Measurements from ENCODE around the gene NDST1.

GRCh38 chr5:150502106-150502505, 5.8 kb upstream of the NDST1 start:
- TF ChIP-seq EP300 (IDR thresholded peaks at IDR 0.05): no peak
- TF ChIP-seq POLR2A (IDR thresholded peaks at IDR 0.05): no peak
- TF ChIP-seq, protein P1, sequence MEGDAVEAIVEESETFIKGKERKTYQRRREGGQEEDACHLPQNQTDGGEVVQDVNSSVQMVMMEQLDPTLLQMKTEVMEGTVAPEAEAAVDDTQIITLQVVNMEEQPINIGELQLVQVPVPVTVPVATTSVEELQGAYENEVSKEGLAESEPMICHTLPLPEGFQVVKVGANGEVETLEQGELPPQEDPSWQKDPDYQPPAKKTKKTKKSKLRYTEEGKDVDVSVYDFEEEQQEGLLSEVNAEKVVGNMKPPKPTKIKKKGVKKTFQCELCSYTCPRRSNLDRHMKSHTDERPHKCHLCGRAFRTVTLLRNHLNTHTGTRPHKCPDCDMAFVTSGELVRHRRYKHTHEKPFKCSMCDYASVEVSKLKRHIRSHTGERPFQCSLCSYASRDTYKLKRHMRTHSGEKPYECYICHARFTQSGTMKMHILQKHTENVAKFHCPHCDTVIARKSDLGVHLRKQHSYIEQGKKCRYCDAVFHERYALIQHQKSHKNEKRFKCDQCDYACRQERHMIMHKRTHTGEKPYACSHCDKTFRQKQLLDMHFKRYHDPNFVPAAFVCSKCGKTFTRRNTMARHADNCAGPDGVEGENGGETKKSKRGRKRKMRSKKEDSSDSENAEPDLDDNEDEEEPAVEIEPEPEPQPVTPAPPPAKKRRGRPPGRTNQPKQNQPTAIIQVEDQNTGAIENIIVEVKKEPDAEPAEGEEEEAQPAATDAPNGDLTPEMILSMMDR (IDR thresholded peaks at IDR 0.05): no peak
